ENCODE results near the gene PTPN12.
"Not testable (repeated sequence)": the region's sequence is repeated elsewhere in the genome, so short reads cannot be mapped to it uniquely, and the experiment has no call there.

Gene PTPN12

GRCh38 chr7:77538281-77539212 is 1.5 kb downstream of the PTPN12 start:
- FAIRE-seq: no peak

DNA sequence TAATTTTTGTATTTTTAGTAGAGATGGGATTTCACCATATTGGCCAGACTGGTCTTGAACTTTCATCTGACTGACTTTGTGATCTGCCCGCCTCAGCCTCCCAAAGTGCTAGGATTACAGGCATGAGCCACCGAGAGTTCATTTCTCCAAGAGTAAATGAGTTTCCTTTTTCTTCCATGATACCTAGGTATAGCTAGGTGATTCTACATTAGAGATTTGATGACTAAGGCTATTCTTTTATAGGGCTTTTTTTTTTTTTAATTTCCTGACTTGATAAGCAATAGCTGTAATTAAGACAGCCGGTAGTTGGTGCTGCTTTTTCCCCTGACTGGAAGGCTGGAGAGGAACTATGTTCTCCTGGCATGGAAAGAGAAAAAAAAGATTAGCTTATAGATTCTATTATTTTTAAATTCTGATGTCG is 3.3 kb downstream of the PTPN12 start:
- FAIRE-seq: no peak

GRCh38 chr7:77540993-77541392 is 3.9 kb downstream of the PTPN12 start:
- not testable (repeated sequence) for FAIRE-seq

DNA sequence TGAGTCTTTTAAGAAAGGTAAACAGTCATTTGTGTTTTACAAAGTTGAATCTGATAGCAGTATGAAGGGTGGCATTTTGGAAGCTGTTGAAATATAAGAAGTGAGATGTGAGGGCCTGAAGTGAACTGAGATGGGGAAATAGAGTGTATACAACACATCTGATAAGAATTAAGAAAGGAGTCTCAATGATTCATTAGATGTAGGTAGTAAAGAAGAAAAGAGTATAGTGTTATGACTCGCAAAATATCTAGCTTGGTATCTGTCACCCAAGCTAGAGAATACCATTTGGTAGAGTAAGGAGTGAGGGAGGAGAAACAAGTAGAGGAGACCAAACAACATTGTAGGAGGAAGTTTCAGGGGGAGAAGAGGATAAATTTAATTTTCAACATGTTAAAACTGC is 5.3 kb downstream of the PTPN12 start:
- FAIRE-seq: no peak

GRCh38 chr7:77542895-77543294 is 5.8 kb downstream of the PTPN12 start:
- no peak for FAIRE-seq

GRCh38 chr7:77543910-77544309 is 6.8 kb downstream of the PTPN12 start:
- no peak for FAIRE-seq

GRCh38 chr7:77544518-77544917 is 7.4 kb downstream of the PTPN12 start:
- no peak for FAIRE-seq

DNA sequence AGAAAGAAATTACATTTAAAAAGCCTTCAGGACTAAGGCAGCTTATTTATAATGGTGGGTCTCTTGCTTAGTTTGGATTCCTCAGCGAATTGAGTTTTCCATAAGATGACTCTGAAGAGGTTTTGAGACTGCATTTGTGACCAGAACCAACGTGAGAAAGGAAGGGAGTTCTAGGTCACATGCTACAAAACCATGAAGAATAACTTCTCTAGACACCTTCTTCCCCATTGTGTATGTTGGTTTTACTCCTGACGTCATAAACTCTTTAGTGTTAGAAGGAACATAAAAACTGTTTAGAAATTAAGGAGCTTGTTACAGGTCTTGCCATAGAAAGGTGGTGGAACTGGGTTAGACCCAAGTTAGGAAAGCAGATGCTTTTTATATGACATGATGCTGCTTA is 11.1 kb downstream of the PTPN12 start:
- FAIRE-seq: no peak

- no peak for FAIRE-seq
These were observed 12.2 kb downstream of the PTPN12 start for GRCh38 chr7:77549106-77549870.

GRCh38 chr7:77550586-77550985 is 13.5 kb downstream of the PTPN12 start:
- FAIRE-seq: no peak

- FAIRE-seq: no peak
These were observed 16.0 kb downstream of the PTPN12 start for GRCh38 chr7:77553123-77553522.

DNA sequence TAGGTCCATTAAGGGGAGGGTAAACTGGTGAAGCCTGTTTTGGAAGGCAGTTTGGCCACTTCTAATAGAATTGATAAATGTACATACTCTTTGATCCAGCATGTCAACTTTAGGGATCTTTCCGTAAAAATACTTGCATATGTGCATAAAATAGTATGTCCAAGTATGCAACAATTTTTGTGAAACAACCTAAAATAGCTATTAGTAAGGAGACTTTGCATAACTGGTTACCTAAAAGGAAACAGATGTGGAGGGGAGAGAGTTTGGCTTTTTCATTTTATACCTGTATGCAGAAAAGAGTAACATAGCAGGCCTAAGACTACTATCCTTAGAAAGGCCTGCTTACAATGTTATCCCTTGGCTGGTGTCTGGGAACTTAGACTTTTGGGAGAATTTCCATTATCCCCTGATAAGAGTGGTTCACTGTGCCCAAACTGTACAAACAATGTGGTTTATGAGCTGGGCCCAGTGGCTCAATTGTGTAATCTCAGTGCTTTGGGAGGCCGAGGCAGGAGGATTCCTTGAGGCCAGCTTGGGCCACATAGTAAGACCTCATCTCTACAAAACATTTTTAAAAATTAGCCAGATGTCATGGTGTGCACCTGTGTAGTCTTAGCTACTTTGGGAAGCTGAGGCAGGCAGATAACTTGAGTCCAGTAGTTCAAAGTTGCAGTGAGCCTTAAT is 21.3 kb downstream of the PTPN12 start:
- no peak for FAIRE-seq

GRCh38 chr7:77561352-77561751 is 24.3 kb downstream of the PTPN12 start:
- no peak for FAIRE-seq

GRCh38 chr7:77563275-77563674 is 26.2 kb downstream of the PTPN12 start:
- no peak for FAIRE-seq

GRCh38 chr7:77565917-77566316 is 28.8 kb downstream of the PTPN12 start:
- FAIRE-seq: no peak

GRCh38 chr7:77566421-77566820 is 29.3 kb downstream of the PTPN12 start:
- FAIRE-seq: no peak

DNA sequence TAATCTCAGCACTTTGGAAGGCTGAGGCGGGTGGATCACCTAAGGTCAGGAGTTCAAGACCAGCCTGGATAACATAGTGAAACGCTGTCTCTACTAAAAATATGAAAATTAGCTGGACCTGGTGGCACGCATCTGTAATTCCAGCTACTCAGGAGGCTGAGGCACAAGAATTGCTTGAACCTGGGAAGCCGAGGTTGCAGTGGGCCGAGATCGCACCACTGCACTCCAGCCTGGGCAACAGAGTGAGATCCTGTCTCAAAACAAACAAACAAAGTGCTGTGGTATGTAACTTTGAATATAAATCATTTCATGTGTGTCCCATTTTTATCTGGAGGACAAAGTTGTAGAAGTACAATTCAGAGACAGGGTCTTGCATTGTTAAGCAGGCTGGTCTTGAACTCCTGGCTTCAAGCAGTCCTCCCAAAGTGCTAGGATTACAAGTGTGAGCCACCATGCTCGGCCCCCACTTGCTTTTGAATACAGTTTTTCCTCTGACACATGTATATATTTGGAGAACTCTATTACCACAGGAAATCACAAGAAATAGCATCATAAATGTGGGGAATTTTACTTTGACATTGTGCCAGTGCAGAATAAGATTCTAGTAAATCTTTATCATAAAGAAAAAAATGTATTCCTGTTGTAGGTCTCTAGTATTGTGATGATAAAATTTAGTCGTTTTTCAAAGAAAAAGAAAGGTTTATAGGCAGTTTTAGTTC is 32.6 kb downstream of the PTPN12 start:
- FAIRE-seq: peak; percentile 9

DNA sequence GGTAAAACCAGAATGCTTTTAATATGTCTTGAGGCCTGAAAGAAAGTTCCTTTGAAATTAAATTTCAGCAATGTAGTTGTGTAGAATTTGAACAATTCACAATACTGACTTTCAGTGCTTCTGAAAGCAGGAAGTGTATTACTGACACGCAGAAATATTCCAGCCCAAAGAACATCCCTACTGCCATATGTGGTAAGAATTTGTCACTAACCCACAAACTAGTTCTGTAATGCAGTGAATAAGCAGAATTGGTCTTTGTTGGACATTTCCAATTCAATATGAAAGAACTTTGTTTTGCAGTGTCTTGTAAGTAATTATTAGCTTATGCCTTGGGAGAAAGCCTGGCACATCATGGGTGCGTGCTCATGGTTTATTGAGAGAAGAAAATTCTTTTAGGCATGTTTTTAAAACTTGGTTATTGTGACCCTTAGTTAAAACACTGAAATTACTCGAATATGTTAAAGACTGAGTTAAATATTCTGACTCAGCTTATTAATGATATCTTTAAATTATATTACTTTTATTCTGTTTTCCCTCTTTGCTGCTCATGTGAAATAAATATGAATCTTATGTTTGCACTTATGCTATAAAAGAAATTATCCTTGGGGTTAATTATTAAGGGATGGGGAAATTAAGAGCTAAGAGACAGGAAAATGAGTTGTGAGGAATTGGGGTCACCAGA is 33.4 kb downstream of the PTPN12 start:
- FAIRE-seq: peak; percentile 13

GRCh38 chr7:77571801-77572200 is 34.7 kb downstream of the PTPN12 start:
- no peak for FAIRE-seq

- no peak for FAIRE-seq
These were observed 38.1 kb downstream of the PTPN12 start for GRCh38 chr7:77575187-77575586.

GRCh38 chr7:77576856-77577255 is 39.8 kb downstream of the PTPN12 start:
- FAIRE-seq: no peak

- peak; percentile 13 for FAIRE-seq
These were observed 42.7 kb downstream of the PTPN12 start for GRCh38 chr7:77579797-77580196.
